ENCODE measurements around the gene LETMD1. TPM values are rescaled to one million over a fixed set of nuclear protein-coding genes. Genes with fewer than 3 reads are reported as not detected.
A peak's percentile ranks its signal among the peaks of the same experiment; 100 is the strongest.

The LETMD1 gene
- polyA plus RNA-seq, 1 of the 3 experiments (the other 2 are of a cell fraction), result 67.8 TPM

DNA sequence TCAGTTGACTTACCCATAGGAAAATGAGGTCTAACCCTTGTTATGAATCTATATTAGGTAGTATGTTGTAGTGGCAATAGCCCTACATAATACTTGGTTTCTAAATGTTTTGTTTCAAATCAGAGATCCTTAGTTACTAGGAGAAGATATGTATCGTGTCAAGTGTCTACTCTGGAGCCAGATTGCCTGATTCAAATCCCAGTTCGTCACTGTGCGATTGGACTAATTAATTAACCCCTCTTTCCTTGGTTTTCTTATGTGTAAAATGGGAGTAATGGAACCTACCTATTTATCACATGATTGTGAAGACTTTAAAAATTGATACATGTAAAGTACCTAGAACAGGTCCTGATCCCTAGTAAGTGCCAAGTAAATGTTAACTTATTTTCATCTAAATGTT, 1.4 kb downstream of the LETMD1 start:
- CTCF ChIA-PET, result no interaction called here
- WGBS (ENCODE audit: low lambda C conversion rate), result 88% methylated on average over 3 of the region's 3 CpGs
- no peak for DNase-seq
- TF ChIP-seq, protein P1, sequence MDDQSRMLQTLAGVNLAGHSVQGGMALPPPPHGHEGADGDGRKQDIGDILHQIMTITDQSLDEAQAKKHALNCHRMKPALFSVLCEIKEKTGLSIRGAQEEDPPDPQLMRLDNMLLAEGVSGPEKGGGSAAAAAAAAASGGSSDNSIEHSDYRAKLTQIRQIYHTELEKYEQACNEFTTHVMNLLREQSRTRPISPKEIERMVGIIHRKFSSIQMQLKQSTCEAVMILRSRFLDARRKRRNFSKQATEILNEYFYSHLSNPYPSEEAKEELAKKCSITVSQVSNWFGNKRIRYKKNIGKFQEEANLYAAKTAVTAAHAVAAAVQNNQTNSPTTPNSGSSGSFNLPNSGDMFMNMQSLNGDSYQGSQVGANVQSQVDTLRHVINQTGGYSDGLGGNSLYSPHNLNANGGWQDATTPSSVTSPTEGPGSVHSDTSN (IDR thresholded peaks at IDR 0.05), result no peak
- TF ChIP-seq ELF1 (IDR thresholded peaks at IDR 0.05) (no peak), TAF1 (IDR thresholded peaks at IDR 0.05; ENCODE audit: borderline replicate concordance, low read depth, low read length) (no peak), FOSL2 (IDR thresholded peaks at IDR 0.05; ENCODE audit: borderline replicate concordance, low read depth) (no peak), FOXJ3 (CRISPR knock-in tag; IDR thresholded peaks at IDR 0.05) (no peak), GATA2 (CRISPR knock-in tag; IDR thresholded peaks at IDR 0.05) (no peak)
- TF ChIP-seq, protein P2, sequence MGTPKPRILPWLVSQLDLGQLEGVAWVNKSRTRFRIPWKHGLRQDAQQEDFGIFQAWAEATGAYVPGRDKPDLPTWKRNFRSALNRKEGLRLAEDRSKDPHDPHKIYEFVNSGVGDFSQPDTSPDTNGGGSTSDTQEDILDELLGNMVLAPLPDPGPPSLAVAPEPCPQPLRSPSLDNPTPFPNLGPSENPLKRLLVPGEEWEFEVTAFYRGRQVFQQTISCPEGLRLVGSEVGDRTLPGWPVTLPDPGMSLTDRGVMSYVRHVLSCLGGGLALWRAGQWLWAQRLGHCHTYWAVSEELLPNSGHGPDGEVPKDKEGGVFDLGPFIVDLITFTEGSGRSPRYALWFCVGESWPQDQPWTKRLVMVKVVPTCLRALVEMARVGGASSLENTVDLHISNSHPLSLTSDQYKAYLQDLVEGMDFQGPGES (IDR thresholded peaks at IDR 0.05; ENCODE audit: low read depth, low read length), result no peak
- POLR2A ChIA-PET, result interaction anchor here (1.5 kb wide), 1 partner anchor 12 kb away, joined by 3 read pairs; no protein-coding TSS in a partner anchor
- Histone ChIP-seq H3F3A (replicated peaks; ENCODE audit: insufficient read depth) (no peaks in the 10 kb centered on the region), H3K9ac (peak overlapping the region; percentile 70), H3K36me3 (replicated peaks in 1 of 2; ENCODE audit: control insufficient read depth in 1 of 2, insufficient read depth in 2 of 2, low read length in 1 of 2) (peaks cover 18 to 31% of the 10 kb centered on the region in 2 experiments), H3K9me2 (no peaks in the 10 kb centered on the region), H3K27me3 (ENCODE audit: insufficient read depth) (no peaks in the 10 kb centered on the region), H3K27ac (ENCODE audit: low read depth in 2 of 2, low read length in 1 of 2) (no peak overlapping the region), H3K4me2 (peak overlapping the region; percentile 95), H3K79me2 (ENCODE audit: insufficient read depth) (peaks cover 49% of the 10 kb centered on the region), H3K4me1 (ENCODE audit: control insufficient read depth in 1 of 2, insufficient read depth in 2 of 2, low read depth in 1 of 2, low read length in 1 of 2) (peaks cover 4 to 11% of the 10 kb centered on the region in 2 experiments; a peak in 2 of 4 replicates), H4K20me1 (ENCODE audit: insufficient read depth) (no peaks in the 10 kb centered on the region), H3K4me3 (ENCODE audit: low read depth in 2 of 2, low read length in 1 of 2) (peak overlapping the region; percentile 85), H3K9me3 (no peaks in the 10 kb centered on the region), H2AFZ (ENCODE audit: low read depth) (no peak overlapping the region)

DNA sequence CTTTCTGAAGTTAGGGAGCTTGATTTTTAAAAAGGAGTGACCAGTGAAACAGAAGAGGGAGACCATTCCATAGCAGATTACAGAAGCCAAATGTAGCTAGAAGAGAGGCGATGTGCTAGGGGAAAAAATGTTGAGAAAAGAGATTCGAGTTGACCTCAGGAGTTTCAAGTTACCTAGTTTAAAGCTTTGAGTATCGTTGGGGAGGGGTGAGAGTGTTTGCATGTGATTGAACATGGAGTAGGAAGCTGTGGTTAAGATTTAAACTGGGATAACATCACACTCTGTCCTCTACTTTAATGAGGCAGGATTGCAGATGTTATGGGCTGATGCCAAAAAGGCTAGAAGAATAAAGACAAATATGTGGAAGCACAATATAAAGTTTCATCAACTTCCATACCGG, 3.7 kb downstream of the LETMD1 start:
- 84% methylated on average over 4 of the region's 4 CpGs for WGBS (ENCODE audit: low lambda C conversion rate)
- H3K4me3 ChIP-seq (ENCODE audit: low read depth in 2 of 2, low read length in 1 of 2), result no peak overlapping the region
- H3K9ac ChIP-seq, result no peak overlapping the region
- ChIA-PET POLR2A (interaction anchor here (0.6 kb wide), 1 partner anchor 167 kb away, joined by 4 read pairs; no protein-coding TSS in a partner anchor), CTCF (no interaction called here)
- no peaks in the 10 kb centered on the region for H3K27me3 ChIP-seq (ENCODE audit: insufficient read depth)
- H2AFZ ChIP-seq (ENCODE audit: low read depth), result no peak overlapping the region
- H4K20me1 ChIP-seq (ENCODE audit: insufficient read depth), result no peaks in the 10 kb centered on the region
- no peaks in the 10 kb centered on the region for H3F3A ChIP-seq (replicated peaks; ENCODE audit: insufficient read depth)
- no peak for DNase-seq
- H3K27ac ChIP-seq (ENCODE audit: low read depth in 2 of 2, low read length in 1 of 2), result no peak overlapping the region
- H3K36me3 ChIP-seq (replicated peaks in 1 of 2; ENCODE audit: control insufficient read depth in 1 of 2, insufficient read depth in 2 of 2, low read length in 1 of 2), result peaks cover 26 to 42% of the 10 kb centered on the region in 2 experiments
- H3K4me1 ChIP-seq (ENCODE audit: control insufficient read depth in 1 of 2, insufficient read depth in 2 of 2, low read depth in 1 of 2, low read length in 1 of 2), result peaks cover 4 to 11% of the 10 kb centered on the region in 2 experiments; a peak in 2 of 4 replicates
- no peaks in the 10 kb centered on the region for H3K9me2 ChIP-seq
- no peak for TF ChIP-seq FOSL2 (IDR thresholded peaks at IDR 0.05; ENCODE audit: borderline replicate concordance, low read depth)
- TF ChIP-seq MEF2A (IDR thresholded peaks at IDR 0.05; ENCODE audit: borderline replicate concordance, low read depth), result no peak
- TF ChIP-seq ELF1 (IDR thresholded peaks at IDR 0.05), result no peak
- TF ChIP-seq, protein P3, sequence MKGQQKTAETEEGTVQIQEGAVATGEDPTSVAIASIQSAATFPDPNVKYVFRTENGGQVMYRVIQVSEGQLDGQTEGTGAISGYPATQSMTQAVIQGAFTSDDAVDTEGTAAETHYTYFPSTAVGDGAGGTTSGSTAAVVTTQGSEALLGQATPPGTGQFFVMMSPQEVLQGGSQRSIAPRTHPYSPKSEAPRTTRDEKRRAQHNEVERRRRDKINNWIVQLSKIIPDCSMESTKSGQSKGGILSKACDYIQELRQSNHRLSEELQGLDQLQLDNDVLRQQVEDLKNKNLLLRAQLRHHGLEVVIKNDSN (IDR thresholded peaks at IDR 0.05; ENCODE audit: borderline replicate concordance, low read depth), result no peak
- no peak for TF ChIP-seq EZH2phosphoT487 (IDR thresholded peaks at IDR 0.05; ENCODE audit: borderline replicate concordance, low read depth)
- TF ChIP-seq JUND (IDR thresholded peaks at IDR 0.05), result no peak
- no peaks in the 10 kb centered on the region for H3K9me3 ChIP-seq
- peaks cover 49% of the 10 kb centered on the region for H3K79me2 ChIP-seq (ENCODE audit: insufficient read depth)
- H3K4me2 ChIP-seq, result no peak overlapping the region
